ENCODE measurements around the gene CABP2.
"Not testable (repeated sequence)": the region's sequence is repeated elsewhere in the genome, so short reads cannot be mapped to it uniquely, and the experiment has no call there.

Gene CABP2

GRCh38 chr11:67522844-67523555 lies at the start of gene CABP2:
TSS of gene CABP2 (minus strand) at chr11:67523446. CDS start at chr11:67523326, 120 bp downstream.
- DNase-seq: no peak

- peak; percentile 59 for DNase-seq
Observed at GRCh38 chr11:67572747-67573419, 49.6 kb upstream of the CABP2 start.

DNA sequence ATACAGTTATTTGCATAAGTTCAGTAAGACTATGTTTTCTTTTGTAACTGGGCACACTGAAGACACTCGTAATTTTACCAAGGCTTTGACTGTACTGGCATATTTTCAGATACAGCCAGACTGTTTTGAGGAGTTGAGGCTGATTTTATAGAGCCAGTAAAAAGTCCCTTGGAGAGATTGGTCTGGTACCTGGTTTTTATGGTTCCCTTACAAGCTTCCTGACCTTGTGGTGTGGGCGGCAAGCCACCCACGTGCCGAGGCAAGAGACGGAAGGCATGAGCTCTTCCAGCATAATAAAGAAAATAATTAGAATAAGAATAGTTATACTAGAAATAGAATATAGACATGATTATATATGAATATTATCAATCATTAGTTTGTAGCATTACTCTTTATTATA lies 49.1 kb upstream of the CABP2 start:
- no peak for DNase-seq

- no peak for DNase-seq
Observed at GRCh38 chr11:67571443-67571842, 48.2 kb upstream of the CABP2 start.

- DNase-seq: no peak
Observed at GRCh38 chr11:67564230-67564629, 41.0 kb upstream of the CABP2 start.

- not testable (repeated sequence) for DNase-seq
Observed at GRCh38 chr11:67563705-67564114, 40.5 kb upstream of the CABP2 start.

DNA sequence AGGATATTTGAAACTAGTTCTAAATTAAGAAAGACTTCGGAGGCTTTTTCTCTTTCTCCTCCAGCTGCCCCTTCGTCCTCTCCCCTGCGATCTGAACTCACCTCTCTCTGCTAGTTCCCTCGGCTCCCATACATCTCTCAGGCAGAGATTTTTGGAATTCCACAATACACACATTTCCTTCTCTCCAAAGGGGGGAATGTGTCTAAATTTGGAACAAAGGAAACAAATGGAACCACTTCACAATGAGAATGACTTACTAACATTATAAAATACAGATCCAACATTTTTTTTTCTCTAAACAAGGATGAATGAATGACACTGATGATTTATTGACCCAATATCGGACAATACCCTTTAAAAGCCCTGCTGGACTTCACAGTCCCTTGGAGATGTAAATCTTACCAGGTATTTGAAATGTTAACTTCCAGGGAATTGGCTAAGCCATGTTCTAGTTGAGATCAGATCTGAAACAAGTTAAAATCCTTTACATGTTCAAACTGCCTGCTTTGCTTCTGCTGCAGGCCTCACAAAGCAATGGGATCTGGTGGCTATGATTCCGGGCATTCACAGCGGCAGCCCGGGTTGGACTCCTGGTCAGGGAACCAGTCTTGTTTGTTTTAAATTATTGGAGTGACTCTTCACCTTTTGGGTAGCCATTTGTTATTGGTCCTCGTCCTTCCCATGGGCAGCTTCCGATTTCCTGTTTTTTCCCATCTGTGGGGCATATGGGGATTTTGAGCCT lies 39.9 kb upstream of the CABP2 start:
- DNase-seq: no peak

GRCh38 chr11:67561971-67562619 lies 38.8 kb upstream of the CABP2 start:
- DNase-seq: no peak

DNA sequence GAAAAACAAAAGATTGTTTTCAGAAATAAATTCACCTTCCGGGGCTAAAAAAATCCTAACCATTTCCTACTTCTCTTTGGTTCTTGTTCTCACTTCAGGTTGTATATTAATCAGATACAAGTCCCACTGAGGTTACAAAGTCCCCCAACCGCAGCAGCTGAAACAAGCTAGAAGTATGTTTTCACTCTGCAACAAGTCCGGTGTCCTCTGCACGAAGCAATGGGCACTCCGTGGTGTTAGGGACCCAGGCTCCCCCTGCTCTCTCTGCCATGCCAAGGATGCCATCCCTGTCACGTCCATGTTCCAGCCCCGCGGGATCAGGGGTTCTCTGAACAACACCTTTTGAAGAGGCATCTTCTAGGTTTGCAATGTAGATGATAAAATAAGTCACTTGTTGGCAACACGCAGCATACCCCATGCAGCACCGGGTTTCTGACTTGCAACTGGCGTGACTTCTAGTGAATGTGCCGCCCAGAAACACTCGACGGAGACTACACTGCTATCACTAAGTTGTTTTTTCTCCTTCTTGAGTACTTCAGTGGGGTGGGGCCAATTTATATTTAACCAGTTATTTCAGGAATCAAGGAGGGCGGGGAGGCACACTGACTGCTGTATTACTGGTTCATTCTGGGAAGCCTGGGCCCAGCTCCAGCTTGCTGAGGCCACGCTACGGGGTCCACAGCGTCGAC lies 35.0 kb upstream of the CABP2 start:
- DNase-seq: no peak

DNA sequence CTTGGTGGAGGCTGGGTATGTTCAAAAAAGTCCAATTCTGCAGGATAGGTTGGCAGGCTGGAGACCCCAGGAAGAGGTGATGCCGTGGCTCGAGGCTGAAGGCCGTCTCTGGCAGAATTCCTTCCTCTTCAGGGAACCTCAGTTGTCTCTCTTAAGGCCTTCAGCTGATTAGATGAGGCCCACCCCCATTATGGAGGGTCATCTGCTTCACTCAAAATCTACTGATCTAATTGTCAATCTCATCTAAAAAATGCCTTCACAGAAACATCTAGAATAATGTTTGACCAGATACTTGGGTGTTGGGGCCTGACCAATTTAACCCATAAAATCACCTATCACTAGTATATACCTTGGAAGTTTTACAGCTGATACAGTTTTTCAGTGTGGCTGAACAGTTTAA lies 33.0 kb upstream of the CABP2 start:
- no peak for DNase-seq

DNA sequence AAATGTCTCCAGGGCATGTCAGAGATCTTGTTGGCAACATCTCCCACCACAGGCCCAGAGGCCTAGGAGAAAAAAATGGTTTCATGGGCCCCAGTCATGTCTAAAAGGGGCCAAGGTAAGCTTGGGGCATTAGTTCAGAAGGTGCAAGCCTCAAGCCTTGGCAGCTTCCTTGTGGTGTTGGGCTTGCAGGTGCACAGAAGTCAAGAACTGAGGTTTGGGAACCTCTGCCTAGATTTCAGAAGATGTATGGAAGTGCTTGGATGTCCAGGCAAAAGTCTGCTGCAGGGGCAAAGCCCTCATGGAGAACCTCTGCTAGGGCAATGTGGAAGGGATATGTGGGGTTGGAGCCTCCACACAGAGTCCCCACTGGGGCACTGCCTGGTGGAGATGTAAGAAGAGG lies 28.5 kb upstream of the CABP2 start:
- not testable (repeated sequence) for DNase-seq

DNA sequence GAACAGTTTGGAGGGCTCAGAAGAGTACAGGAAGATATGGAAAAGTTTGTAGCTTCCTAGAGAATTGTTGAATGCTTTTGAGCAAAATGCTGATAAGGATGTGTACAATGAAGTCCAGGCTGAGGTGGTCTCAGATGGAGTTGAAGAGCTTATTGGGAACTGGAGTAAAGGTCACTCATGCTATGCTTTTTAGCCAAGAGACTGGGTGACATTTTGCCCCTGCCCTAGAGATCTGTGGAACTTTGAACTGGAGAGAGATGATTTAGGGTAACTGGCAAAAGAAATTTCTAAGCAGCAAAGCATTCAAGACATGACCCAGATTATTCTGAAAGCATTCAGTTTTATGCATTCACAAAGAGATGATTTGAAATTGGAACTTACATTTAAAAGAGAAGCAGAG lies 27.9 kb upstream of the CABP2 start:
- DNase-seq: no peak

DNA sequence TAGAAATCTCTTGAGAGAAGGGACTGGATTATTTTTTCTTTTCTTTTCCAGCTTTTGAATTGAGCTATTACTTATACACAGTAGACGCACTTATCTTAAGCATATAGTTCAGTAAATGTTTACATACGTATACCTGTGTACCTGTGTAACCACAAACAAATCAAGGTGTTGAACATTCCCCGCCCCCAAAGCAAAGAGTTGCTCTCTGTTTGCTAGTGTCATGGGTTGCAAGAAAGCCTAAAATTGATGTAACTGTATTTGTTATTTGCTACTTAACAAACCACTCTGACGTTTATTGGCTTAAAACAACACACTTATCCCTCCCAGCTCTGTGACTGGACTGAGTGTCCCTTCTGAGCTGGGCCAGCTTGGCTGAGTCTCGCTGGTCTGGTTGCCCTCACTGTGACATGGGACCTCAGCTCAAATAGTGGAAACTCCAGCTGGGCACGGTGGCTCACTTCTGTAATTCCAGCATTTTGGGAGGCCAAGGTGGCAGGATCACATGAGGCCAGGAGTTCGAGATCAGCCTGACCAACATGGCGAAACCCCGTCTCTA lies 25.4 kb upstream of the CABP2 start:
- DNase-seq: no peak

GRCh38 chr11:67548112-67548511 lies 24.9 kb upstream of the CABP2 start:
- not testable (repeated sequence) for DNase-seq

- DNase-seq: no peak
Observed at GRCh38 chr11:67545280-67545679, 22.0 kb upstream of the CABP2 start.

DNA sequence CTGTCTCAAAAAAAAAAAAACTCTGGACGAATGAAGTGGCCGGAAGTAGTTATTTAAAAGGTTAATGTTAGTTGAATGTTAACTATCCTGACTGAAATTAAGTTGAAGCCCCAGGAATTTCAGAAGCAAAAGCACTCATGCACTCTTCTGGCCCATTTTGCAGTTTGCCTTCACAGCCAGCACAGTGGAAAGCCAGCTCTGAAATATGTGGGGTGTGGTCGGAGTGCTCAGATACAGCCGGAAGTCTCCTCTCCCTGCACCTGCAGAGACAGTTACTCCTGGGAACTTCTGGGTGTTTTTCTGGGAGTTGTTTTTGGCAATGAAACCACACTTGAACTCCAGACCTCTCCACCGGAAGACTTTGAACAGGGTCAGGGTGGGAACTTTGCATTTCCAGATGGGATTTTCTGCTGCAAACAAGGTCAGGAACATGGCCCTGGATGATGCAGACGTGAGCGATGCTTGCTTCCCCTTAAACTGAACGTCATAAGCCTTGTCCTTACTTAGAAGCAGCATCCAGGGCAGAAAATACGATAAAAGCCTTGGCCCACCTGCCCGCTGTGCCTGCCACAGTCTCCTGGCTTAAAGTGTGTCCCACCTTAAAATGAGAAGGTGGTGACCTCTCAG lies 21.5 kb upstream of the CABP2 start:
- DNase-seq: no peak

DNA sequence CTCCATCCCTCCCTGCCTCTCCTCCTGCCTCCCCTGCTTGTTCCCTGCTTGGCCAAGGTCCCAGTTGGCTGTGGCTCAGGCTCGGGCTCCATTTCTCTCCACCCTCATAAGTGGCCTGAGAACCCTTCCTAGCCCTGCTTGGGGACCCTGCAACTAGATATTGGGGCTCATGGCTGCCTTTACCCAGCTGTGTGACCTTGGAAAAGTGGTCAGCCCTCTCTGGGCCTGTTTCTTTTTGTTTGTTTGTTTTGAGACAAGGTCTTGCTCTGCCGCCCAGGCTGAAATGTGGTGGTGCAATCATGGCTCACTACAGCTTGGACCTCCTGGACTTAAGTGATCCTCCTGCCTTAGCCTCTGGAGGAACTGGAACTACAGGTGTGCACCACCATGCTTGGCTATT lies 20.3 kb upstream of the CABP2 start:
- no peak for DNase-seq

DNA sequence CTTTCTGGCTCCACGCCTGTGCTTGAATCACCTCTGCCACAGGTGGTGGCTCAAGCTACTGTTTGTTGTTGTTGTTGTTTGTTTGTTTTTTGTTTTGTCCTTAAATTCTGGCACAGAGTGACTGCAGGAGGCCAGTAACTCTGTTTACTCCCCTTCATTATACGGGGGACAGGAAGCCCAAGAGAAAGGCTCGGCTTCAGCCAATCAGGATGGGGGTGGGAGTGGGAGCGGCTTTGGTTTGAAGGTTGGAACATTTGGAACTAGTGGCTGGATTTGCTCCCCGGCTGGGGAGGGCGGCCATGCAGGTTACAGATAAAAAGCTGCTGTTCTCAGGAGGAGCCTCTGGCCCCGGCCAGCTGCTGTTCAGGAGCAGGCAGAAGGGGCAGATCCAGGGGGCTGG lies 19.7 kb upstream of the CABP2 start:
- no peak for DNase-seq

- DNase-seq: no peak
Observed at GRCh38 chr11:67542169-67542568, 18.9 kb upstream of the CABP2 start.

GRCh38 chr11:67541198-67541597 lies 18.0 kb upstream of the CABP2 start:
- DNase-seq: no peak

- no peak for DNase-seq
Observed at GRCh38 chr11:67539550-67539949, 16.3 kb upstream of the CABP2 start.

Measured in activated CD8-positive, alpha-beta memory T cell treated with anti-CD3 and anti-CD28 coated beads, Interleukin-2, amount 50 U/mL, for 48 hours (primary cell).